Measurements from ENCODE around the gene GPR108. TPM values are rescaled to one million over a fixed set of nuclear protein-coding genes. Genes with fewer than 3 reads are reported as not detected.

The GPR108 gene
- total and polyA plus RNA-seq, 2 of the 13 experiments (the other 11 are each of a cell fraction or from before 2014, with no cell fraction given): 36.4 to 63.0 TPM

- TF ChIP-seq, protein P1, sequence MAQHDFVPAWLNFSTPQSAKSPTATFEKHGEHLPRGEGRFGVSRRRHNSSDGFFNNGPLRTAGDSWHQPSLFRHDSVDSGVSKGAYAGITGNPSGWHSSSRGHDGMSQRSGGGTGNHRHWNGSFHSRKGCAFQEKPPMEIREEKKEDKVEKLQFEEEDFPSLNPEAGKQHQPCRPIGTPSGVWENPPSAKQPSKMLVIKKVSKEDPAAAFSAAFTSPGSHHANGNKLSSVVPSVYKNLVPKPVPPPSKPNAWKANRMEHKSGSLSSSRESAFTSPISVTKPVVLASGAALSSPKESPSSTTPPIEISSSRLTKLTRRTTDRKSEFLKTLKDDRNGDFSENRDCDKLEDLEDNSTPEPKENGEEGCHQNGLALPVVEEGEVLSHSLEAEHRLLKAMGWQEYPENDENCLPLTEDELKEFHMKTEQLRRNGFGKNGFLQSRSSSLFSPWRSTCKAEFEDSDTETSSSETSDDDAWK (CRISPR knock-in tag; IDR thresholded peaks at IDR 0.05): no peak
- TF ChIP-seq TFDP2 (CRISPR knock-in tag; IDR thresholded peaks at IDR 0.05) (0 out of 2 replicates have a peak, but pooled peaks have one; percentile 5), ZFYVE20 (CRISPR knock-in tag; IDR thresholded peaks at IDR 0.05; ENCODE audit: borderline replicate concordance, low read depth) (no peak), SYNCRIP (IDR thresholded peaks at IDR 0.05; ENCODE audit: insufficient read depth, low read depth, low read length) (no peak), ZSCAN20 (CRISPR knock-in tag; IDR thresholded peaks at IDR 0.05; ENCODE audit: borderline replicate concordance) (no peak), POLR2AphosphoS5 (IDR thresholded peaks at IDR 0.05; ENCODE audit: low read depth, low read length) (peak; percentile 29; the same call in 1 of the 2 replicates), ELF1 (CRISPR knock-in tag; IDR thresholded peaks at IDR 0.05) (no peak), KLF15 (CRISPR knock-in tag; IDR thresholded peaks at IDR 0.05; ENCODE audit: borderline replicate concordance) (no peak), ZNF333 (CRISPR knock-in tag; IDR thresholded peaks at IDR 0.05; ENCODE audit: borderline replicate concordance) (0 out of 2 replicates have a peak, but pooled peaks have one; percentile 12), STAT5B (CRISPR knock-in tag; IDR thresholded peaks at IDR 0.05) (no peak), KDM1A (CRISPR knock-in tag; IDR thresholded peaks at IDR 0.05) (no peak), RFX3 (CRISPR knock-in tag; IDR thresholded peaks at IDR 0.05) (no peak), ASH2L (IDR thresholded peaks at IDR 0.05; ENCODE audit: insufficient read length, low read depth, low read length) (no peak), KMT2A (CRISPR knock-in tag; IDR thresholded peaks at IDR 0.05) (no peak), ZMAT5 (CRISPR knock-in tag; IDR thresholded peaks at IDR 0.05; ENCODE audit: borderline replicate concordance, low read depth) (no peak), ZGPAT (CRISPR knock-in tag; IDR thresholded peaks at IDR 0.05) (no peak; the same call in 1 of the 2 replicates), MYNN (CRISPR knock-in tag; IDR thresholded peaks at IDR 0.05; ENCODE audit: low read depth) (no peak), ZNF891 (CRISPR knock-in tag; IDR thresholded peaks at IDR 0.05) (no peak), ONECUT2 (CRISPR knock-in tag; IDR thresholded peaks at IDR 0.05) (no peak), ZNF33B (CRISPR knock-in tag; IDR thresholded peaks at IDR 0.05) (no peak), ZNF589 (CRISPR knock-in tag; conservative IDR thresholded peaks at IDR 0.05) (no peak), NFRKB (IDR thresholded peaks at IDR 0.05) (no peak)
- TF ChIP-seq, protein P2, sequence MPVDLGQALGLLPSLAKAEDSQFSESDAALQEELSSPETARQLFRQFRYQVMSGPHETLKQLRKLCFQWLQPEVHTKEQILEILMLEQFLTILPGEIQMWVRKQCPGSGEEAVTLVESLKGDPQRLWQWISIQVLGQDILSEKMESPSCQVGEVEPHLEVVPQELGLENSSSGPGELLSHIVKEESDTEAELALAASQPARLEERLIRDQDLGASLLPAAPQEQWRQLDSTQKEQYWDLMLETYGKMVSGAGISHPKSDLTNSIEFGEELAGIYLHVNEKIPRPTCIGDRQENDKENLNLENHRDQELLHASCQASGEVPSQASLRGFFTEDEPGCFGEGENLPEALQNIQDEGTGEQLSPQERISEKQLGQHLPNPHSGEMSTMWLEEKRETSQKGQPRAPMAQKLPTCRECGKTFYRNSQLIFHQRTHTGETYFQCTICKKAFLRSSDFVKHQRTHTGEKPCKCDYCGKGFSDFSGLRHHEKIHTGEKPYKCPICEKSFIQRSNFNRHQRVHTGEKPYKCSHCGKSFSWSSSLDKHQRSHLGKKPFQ (CRISPR knock-in tag; IDR thresholded peaks at IDR 0.05; ENCODE audit: insufficient replicate concordance): no peak
- TF ChIP-seq, protein P3, sequence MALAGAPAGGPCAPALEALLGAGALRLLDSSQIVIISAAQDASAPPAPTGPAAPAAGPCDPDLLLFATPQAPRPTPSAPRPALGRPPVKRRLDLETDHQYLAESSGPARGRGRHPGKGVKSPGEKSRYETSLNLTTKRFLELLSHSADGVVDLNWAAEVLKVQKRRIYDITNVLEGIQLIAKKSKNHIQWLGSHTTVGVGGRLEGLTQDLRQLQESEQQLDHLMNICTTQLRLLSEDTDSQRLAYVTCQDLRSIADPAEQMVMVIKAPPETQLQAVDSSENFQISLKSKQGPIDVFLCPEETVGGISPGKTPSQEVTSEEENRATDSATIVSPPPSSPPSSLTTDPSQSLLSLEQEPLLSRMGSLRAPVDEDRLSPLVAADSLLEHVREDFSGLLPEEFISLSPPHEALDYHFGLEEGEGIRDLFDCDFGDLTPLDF (CRISPR knock-in tag; IDR thresholded peaks at IDR 0.05): no peak
These were observed 1.5 kb upstream of the GPR108 start (continued) for GRCh38 chr19:6738787-6739389.
